GM18519 (cell line): ENCODE results near the gene TUBA4B.

ENCODE experiments used
- ATAC-seq: cut with Tn5 transposase; IDR thresholded peaks from one replicate; pipeline ENCODE4 v1.9.1; 2021; ENCODE audit warnings: mild to moderate bottlenecking, moderate library complexity; ENCODE audit not compliant: unreplicated experiment, low FRiP score

The TUBA4B gene

DNA sequence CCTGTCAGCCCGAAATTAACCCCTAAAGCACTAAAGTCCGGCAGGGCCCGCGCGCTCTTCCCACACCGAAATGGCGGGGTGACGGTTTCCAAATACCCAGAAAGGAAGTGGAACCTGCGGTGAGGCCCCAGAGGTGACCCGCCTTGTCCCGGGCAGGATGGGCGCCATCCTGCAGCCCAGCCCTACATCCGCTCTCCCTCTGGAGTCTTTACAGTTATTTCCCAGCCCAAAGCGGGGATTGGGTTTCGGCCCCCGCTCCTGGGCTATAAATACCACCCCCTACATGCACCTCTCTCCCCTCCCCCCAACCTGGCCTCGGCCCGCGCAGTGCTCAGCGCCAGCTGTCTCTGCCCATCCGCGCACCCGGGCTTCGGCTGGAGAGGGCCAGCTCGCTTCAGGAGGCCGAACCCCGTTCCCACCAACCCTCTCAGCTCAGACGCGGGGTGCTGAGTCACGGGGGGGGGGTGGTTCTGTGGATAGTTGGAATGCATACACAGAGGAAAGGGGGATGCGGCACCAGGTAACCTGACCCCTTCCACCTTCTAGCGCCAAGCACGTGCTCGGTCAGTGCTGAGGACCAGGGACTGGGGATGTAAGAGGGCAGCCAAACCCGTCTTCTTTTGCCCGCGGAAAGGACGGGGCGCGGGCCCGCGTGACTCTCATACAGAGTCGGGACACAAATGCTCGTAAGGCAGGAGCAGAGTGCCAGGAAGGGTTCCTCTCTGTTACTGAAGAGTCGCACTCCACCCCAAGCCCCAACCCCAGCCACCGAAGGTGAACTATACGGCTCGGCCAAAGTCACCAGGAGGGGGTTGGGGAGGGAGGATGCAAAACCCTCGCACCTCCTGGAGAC, at the start of gene TUBA4B:
Gene TUBA4B (plus strand): TSS at position 344 of the 853 bp plus-strand sequence. CDS start 165 bp downstream, at position 509.
- ATAC-seq, result peak; percentile 8

DNA sequence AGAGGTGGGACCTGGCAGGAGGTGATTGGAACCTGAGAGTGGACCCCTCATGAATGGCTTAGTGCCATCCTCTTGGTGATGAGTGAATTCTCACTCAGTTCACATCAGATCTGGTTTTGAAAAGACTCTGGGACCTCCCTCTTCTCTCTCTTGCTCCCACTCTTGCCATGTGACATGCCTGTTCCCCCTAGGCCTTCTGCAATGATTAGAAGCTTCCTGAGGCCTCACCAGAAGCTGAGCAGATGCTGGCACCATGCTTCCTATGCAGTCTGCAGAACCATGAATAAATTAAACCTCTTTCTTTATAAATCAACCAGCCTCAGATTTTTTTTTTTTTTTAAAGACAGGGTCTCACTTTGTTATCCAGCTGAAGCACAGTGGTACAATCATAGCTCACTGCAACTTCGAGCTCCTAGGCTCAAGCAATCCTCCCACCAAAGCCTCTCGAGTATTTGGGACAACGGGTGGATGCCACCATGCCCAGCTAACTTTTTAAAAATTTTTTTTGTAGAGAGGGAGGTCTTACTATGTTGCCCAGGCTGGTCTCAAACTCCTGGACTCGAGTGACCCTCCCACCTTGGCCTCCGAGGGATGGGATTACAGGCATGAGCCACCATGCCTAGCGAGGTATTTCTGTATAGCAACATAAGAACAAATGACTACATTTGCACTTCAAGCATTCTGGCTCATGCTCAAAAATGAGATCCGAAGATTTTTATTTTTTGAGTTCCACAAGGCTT, 48.4 kb upstream of the TUBA4B start:
- ATAC-seq, result no peak

DNA sequence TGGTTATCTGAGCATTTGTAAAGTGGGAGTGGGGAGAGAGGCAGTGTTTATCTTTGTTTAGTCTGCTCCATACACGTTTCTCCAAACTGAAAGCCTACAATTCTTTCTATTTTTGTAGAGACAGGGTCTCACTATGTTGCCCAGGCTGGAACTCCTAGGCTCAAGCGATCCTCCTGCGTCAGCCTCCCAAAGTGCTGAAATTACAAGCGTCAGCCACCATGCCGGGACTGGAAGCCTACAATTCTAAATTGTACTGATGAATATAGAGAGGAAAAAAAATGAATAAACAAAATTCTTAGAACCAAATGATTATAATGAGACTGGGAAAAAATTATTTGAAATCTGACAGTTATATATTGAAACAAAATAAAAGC, 47.9 kb upstream of the TUBA4B start:
- no peak for ATAC-seq

DNA sequence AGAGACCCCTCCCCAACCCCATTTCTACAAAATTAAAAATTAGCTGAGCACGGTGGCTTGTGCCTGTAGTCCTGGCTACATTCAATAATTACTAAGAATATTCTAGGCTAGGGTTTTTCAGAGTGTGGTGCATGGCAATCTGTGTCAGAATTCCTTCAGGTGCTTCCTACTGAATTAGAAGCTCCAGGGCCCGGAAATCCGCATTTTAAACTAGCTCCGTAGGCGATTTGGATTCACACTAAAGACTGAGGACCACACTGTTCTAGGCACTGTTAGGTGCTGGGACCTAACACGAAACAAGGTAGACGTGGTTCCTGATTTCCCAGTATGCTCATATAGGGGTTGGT, 47.1 kb upstream of the TUBA4B start:
- ATAC-seq, result no peak

DNA sequence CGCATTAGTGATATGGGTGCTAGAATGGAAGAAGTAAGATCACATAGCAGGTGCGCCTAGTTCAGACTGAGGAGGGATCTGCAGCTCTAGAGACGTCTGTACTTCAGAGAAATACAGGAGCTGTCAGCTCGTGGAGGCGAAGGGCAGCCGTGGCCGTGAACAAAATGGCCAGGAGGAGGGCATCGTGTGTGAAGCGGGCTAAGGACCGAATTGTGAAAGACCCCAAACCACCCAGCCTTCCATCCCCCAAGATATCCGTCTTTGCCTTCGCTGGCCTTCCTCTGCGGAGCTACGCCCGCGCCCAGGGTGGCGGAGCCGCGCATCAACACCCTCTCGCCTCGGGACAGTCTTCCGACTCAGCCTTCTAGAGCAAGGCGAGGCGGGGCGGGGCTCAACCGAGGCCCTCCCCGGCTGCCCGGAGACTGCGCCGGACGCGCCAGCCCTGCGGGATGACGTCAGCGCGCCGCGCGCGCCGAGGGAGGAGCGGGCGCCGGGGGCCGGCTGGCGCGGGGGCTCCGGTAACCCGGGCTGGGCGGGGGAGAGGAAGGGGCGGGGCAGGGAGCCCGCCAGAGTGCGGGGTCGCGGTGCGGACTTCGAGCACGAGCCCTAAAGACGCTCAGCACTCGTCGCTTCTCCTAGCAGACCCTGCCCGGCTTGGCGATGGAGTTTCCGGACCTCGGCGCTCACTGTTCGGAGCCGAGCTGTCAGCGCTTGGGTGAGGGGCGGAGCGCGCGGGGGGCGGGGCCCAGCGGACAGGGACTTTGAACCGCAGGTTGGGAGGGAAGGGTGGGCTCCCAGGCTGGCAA, 46.5 kb upstream of the TUBA4B start, which contains the start of gene ZFAND2B:
Gene ZFAND2B (plus strand): TSS at position 455 of the 806 bp plus-strand sequence. CDS start 206 bp downstream, at position 661.
- peak; percentile 96 for ATAC-seq

DNA sequence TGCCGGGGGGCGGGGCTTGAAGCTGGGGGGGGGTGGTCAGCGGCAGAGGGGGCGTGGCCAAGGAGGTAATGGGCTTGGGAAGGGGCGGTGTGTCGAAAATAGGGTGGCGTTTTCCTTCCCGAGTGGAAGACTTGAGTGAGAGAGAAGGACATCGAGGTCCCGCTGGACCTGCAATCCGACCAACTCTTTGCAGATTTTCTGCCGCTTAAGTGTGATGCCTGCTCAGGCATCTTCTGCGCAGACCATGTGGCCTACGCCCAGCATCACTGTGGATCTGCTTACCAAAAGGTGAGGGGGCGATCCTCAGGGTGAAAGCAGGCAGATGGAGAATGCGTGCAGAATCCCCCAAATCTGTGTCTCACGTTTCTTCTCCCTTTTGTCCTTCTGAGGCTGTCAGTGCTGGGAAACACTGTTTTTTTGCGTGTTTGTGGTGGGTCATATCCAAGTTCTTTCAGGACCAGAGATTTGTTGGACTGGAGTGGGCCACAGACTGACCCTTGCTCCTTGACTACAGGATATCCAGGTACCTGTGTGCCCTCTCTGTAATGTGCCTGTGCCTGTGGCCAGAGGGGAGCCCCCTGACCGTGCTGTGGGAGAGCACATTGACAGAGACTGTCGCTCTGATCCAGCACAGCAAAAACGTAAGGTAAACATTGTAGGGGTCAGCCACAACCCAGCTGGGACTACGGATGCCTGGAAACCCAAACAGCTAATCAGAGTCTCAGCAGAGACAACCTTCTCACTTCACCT, 45.7 kb upstream of the TUBA4B start:
- ATAC-seq, result no peak

DNA sequence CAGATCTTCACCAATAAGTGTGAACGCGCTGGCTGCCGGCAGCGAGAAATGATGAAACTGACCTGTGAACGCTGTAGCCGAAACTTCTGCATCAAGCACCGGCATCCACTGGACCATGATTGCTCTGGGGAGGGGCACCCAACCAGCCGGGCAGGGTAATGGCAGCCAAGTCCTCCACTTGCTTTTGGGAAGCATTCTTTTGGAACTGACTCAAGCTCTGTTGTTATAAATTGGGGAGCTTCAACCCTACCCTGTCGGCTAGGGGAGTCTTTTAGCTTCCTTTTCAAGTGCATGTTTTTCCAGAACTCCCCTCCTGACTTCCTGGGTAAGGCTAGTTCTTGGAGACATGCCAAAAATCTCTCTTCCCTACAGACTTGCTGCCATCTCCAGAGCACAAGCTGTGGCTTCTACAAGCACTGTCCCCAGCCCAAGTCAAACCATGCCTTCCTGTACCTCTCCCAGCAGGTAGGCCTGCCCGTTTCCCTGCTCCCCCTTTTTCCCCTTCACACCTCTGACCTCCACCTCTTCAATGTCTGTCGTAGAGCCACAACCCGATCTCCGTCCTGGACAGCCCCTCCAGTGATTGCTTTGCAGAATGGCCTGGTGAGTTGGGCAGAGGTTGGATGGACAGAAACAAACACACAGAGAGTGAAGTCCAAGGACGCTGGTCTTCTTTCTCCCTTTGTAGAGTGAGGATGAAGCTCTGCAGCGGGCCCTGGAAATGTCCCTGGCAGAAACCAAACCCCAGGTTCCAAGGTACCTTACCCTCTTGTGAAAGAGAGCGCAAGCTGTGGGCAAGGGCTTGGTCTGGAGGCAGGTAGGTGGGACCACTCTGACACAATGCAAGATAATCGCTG, 44.9 kb upstream of the TUBA4B start:
- no peak for ATAC-seq

DNA sequence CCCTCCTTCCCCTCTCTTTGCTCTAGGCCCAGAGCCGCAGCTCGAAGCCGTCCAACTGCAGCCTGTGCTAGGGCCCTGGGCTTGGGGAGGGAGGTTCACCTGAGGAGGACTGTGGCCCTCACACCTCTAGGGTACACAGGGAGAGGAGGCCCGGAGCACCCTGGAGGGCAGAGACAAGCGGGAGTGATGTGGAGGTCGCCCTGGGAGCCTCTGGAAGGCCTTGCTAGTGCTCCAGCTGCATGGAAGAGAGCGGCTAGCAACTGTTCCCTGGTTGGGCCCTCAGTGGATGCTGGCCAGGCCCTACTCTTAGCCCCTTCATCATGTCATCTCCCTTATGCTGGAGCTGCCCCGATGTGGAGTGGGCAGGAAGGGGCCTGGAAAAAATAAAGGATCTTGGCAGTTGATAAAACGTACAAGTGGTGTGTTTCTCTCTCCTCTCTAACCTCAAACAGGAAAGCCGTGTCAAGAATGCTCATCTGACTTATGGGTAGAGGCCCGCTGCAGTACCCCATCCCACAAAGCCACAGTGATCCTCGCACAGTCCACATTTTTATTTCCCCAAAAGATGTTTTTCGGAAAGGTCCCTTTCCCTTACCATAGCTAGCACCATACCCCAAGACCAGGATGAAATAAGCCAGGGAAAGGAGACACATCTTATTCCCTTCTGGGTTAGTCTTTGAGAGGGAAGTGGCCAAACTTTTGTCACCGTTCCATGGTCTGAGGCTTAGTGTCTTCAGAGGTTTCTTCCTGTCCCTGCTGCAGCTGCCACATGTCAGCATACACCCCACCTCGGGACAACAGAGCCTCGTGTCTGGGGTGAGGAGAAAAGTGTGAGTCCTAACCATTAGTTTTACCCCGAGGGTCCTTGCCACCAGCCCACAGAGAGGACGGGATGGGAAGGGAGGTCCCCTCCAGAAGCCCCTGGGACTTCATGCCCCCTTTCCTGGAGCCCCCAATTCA, 43.5 kb upstream of the TUBA4B start:
- no peak for ATAC-seq

DNA sequence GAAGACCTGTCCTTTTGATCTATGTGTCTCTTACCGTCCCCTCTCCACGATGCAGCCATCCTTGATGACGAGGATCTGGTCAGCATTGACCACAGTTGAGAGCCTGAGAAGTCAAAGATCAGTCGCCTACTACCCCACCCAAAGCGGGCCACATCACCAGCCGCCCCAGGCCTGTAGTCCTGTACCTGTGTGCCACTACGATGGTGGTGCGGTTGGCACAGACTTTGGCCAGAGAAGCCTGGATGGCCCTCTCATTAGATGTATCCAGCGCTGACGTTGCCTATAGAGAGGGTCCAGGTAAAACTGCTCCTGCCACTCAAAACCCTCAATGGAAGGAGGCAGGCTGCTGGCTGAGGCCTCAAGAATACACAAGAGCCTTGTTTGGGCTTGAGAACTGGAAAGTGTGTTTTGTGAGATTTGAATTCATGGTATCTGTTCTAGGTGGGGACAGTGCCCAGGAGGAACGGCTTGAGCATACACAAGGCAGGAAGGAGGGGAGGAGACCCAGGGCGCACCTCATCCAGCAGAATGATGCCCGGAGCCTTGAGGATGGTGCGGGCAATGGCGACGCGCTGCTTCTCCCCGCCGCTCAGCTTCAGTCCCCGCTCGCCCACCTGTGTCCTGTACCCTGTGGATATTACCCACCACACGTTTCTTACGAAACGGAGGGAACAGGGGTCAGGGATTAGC, 42.7 kb upstream of the TUBA4B start:
- no peak for ATAC-seq

DNA sequence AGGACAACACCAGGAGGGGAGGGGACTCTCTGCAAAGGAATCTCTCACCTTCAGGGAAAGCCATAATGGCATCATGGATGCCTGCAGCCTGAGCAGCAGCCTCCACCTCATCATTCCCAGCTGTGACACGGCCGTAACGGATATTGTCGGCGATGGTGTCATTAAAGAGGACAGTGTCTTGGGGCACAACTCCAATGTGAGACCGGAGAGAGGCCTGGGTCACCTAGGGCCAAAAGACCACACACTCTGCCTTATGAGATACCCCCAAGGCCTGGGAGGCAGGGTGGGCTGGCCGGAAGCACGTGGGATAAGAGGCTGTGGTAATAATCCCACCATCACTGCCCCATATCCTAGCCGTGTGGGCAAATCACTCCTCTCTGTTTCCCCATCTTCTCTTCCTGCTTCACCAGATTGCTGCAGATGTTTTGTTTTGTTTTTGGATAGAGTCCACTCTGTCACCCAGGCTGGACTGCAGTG, 42.1 kb upstream of the TUBA4B start:
- ATAC-seq, result no peak

DNA sequence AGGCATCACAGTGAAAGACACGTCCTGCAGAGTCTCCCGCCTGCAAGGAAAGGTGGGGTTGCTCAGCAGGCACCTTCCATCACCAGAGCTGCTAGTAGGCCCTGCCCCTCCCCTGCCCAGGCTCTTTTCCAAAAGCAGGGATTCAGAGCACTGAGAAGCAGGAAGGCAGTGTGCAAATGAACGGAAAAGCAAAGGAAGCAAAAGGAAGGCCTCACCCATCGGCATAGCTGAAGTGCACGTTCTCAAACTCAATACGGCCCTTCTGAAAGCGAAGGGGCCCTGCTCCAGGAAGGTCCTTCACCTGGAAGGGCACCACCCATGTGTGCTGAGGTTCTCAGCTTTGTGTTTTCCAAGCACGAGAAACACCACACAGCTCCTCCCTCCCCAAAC, 40.0 kb upstream of the TUBA4B start:
- no peak for ATAC-seq

DNA sequence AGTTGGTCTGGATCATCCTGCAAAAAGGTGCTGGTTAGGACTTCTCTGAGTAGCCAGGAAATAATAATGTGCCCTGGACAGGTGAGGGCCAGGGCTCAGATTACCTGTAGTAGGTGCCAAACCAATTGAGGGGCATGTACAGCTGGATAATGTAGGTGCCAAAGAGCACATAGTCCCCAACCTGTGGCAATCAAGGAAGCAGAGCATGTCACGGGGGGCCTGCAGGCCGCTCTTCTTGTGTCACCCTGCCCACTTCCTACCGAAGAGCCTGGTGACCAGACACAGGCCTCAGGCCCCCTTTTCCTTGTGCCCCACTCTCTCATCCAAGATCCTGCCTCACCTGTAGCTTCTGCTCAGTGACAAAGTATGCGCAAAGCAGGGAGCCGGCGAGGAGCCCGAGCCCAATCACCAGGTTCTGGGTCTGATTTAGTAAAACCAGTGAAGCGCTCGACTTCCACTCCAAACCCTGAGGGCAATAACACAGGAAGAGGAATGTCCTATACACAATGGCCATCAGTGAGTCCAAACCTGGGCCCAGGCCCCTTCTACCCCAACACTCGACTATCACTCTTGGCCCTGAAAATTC, 39.5 kb upstream of the TUBA4B start:
- no peak for ATAC-seq

DNA sequence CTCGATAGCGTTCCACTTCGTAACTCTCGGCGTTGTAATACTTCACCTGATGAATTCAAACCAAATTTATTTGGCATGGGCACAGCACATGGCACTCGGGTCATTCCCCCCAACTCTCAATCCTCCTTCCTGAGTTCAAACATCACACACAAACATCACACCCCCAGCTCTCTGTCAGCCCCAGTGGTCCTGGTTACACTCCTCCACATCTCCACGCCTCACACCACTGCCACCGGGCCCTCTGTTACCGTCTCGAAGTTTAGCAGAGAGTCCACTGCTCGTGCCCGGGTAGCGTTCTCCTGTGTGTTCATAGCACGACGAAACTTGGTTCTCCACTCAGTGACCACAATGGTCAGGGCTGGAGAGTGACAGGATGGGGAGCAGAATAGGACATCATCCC, 38.9 kb upstream of the TUBA4B start:
- no peak for ATAC-seq

DNA sequence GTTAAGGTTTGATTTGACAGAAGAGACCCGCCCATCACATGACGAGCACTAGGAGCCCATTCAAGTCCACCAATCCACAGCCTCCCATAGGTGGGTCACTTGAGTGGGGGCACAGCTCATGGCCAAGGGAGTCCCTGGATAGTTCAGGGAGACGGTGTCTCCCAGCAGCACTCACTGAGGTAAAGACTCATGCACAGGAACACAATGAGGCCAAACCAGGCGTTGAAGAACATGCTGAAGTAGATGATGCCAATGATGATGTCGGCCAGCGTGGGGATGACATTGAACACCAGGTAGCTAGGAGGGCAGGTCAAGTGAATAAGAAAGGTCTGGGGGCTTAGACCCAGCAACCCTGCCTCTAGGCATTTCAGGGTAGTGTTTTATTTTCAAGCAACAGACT, 38.3 kb upstream of the TUBA4B start:
- no peak for ATAC-seq

DNA sequence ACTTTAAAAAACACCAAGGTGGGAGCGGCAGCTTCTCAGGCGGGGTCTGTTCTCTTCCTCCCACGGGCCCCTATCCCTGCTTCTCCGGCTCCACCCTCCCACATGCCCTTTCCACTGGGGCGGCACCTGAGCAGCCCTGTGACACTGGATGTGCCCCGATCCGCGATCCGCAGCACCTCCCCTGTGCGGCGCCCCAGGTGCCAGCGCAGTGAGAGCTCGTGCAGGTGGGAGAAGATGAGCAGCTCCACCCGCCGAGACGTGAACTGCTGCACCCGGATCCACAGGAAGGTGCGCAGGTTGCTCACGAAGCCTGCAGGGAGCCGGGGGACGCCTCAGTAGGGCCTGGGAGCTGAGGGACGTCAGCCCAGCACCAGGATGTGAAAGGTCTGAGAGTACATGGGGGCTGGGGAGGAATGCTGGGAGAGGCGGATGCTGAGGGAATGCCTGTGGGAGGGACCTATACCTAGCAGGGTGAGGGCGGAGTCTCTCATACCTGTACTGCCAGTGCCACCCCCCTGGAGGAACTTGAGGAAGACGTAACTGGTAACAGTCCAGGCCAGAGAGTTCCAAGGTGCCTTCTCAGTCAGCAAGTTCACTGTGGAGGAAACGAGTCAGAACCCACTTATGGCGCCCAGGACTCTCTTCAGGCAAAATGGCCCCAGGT, 37.0 kb upstream of the TUBA4B start:
- no peak for ATAC-seq

DNA sequence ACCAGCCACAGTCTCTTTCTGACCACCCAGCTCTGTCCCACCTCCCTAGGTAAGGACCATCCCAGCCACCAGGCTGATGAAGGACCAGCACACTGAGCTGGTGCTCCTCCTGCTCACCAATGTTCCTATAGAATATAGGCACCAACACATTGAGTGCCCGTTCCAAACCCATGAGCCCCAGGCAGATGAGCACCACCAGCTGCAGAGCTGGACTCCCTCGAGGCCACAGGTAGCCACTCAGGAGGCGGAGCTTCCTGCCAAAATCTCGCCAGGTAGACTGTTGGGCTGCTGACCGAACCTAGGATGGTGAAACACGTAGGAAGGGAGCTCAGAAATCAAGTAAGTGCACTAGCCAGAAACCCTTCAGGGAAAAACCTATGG, 36.5 kb upstream of the TUBA4B start:
- ATAC-seq, result no peak
